HG02571 (cell line): ENCODE measurements around the gene PTGS1.
"Not testable (repeated sequence)": the region's sequence is repeated elsewhere in the genome, so short reads cannot be mapped to it uniquely, and the experiment has no call there.

Source experiments
- ATAC-seq: cut with Tn5 transposase; IDR thresholded peaks from one replicate; pipeline ENCODE4 v1.9.1; 2021; ENCODE audit warnings: mild to moderate bottlenecking, moderate library complexity; ENCODE audit not compliant: unreplicated experiment

The PTGS1 gene

DNA sequence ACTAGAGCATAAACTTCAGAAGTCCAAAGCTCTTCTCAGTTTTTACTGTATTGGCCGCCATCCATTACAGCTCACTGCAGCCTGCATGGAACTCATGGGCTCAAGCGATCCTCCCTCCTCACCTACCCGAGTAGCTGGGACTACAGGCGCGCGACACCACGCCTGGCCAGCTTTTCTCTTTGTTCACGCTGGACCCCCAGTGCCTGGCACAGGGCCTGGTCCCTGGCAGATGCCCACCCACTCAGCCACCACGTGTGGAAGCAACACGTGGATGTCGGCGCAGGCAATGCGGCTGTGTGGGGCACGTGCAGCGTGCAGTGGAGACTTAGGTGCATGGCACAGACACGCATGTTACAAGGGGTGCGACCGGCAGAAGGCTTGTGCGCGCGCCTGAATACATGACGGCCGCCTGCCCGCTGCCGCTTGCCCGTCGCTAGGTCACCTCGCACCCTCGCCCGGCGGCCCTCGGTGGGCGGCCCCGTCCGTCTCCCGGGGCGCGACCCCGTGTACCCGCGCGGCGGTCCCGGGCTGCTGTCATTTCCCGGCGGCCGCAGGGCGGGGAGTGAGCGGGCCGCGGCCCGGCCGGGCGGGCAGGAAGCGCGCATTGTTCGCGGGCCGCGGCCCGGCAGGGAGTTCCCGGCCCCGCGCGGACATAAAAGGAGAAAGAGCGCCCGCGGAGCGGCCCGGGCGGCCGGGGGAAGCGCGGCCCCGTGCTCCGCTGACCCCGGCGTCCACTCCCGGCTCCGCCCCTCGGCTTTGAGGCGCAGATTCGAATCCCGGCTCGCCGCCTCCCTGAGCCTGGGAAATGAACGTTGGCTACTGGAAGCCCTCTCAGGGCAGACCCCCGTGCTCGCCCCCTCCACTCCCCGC is 24.1 kb upstream of the PTGS1 start:
- ATAC-seq, result no peak

GRCh38 chr9:122347348-122348287 is 23.2 kb upstream of the PTGS1 start:
- no peak for ATAC-seq

DNA sequence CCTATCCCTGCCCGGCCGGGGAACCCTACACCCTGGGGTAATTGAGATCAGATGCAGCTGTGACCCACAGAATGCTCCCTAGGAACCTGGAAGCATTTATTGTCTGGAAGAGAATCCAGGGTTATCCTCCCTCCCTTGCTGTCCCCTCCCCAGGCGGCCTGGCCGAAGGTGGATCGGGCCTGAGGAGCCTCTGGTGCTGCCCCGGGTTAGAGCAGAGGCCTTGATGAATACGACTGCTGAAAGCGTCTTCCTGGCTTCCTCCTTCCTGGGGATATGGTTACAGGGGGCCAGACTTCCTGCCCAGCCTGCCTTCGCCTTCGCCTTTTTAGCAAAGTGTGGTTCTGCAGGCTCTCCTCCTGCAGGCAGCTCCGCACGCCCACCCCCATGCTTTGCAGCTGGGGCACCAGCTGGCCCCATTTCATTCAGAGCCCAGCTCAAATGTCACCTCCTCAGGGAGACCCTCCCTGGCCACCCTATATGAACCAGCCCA is 22.5 kb upstream of the PTGS1 start:
- no peak for ATAC-seq

GRCh38 chr9:122348791-122349190 is 22.0 kb upstream of the PTGS1 start:
- ATAC-seq, result no peak

GRCh38 chr9:122349201-122349600 is 21.6 kb upstream of the PTGS1 start:
- no peak for ATAC-seq

DNA sequence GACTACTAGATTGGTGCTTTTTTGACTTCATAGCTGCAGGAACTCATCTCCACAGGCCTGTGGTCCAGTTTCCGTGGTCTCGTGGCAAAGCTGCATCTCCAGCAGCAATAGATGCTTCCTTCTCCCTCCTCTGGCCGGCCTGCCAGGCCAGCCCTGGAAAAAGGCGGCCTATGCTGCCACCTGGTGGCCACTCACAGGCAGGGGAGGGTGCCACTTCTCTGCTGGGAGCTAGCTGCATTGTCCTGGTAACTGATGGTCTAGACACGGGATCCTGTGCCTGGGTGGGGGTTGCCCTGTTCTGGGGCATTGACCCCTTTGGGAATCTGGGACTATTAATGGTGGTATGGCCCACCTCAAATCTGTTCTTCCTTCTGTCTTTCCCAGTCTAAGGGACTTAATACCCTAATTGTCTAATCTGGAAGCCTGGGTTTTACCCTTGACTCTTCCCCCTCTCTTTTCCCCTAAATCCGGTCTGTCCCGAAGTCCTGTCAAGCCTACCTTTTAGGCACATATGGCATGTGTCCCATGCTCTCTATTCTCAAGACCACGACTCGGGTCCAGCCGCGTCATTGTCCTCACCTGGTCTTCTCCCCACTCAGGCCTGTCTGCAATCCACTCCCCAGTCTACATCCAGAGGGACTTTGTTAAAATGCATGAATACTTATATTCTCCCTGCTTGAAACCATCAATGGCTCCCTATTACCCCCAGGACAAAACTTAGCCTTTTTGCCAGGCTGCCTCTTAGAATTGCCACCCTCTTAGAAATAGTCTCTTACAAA is 20.1 kb upstream of the PTGS1 start:
- ATAC-seq, result peak; percentile 76

- no peak for ATAC-seq
Measured at GRCh38 chr9:122354536-122355199, 16.2 kb upstream of the PTGS1 start.

DNA sequence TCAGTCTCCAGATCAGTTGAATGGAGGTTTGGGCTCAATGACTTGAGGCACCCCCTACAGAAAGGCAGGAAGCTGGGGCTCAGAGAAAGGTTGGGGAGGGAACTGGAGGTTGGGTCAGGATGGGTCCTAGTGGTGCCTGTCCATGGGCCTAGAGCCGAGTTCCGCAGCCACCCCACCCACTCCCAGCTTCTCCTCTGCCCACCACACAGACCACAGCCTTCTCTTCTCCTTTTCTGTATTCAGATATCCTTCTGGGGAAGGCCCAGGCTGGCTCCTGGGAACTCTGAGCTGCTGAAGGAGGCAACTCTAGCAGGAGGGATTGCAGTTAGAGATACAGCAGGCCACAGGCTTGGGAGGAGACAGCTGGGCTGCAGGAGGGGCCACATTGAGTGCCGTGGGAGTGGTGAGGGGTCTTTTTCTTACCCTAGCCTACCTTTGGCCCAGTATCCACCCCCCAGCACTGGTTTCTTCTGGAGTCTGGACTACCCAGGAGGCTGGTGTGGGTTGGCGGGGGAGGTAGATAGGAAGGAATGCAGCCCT is 15.4 kb upstream of the PTGS1 start:
- no peak for ATAC-seq

DNA sequence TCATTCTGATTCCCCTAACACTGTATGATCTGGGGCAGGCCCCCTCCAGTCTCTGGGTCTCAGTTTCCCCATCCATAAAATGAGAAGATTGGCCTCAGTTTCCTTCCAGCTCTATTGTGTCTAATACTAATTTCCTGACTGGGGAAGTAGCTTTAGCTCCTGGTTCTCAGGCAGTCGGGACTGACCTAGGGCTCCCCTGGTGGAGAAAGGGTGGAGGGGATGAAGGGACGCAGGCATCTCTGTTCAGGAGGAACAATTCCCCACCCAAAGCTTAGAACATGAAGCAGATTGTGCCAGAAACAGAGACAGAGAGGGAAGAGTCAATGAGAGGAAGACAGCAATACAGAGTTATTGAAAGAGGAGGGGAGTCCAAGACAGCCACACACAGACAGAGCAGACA is 14.2 kb upstream of the PTGS1 start:
- ATAC-seq, result no peak

- no peak for ATAC-seq
Measured at GRCh38 chr9:122360891-122361290, 9.9 kb upstream of the PTGS1 start.

- not testable (repeated sequence) for ATAC-seq
Measured at GRCh38 chr9:122363131-122363530, 7.7 kb upstream of the PTGS1 start.

- ATAC-seq, result no peak
Measured at GRCh38 chr9:122364117-122364782, 6.6 kb upstream of the PTGS1 start.

GRCh38 chr9:122364783-122365150 is 6.1 kb upstream of the PTGS1 start:
- no peak for ATAC-seq

DNA sequence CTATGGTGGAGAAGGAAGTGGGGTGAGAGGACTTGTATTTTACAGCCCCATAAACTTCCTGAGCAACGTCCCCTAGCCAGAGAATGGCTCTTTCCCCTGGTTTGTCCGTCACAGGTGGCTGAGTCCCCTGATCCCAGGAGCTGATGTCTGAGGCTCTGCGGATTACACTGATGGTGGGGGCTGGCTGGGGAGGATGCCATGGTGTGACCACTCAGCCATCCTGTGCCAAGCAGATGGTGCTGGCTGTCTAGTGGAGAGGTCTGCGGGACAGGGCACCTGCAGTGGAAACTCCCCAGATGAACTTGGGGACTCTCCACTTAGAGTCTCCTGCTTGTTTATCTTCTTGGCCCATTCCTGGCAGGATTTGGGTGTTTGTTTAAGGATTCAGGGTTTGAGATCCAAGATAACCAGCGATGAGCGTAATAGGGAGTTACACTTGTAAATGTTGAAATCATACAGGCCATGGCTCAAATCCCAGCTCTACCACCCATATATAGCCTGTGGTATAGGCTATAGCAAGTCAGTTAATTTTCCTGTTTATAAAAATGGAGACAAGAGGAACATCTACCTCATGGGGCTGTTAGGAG is 4.7 kb upstream of the PTGS1 start:
- no peak for ATAC-seq

GRCh38 chr9:122367065-122367464 is 3.8 kb upstream of the PTGS1 start:
- no peak for ATAC-seq

DNA sequence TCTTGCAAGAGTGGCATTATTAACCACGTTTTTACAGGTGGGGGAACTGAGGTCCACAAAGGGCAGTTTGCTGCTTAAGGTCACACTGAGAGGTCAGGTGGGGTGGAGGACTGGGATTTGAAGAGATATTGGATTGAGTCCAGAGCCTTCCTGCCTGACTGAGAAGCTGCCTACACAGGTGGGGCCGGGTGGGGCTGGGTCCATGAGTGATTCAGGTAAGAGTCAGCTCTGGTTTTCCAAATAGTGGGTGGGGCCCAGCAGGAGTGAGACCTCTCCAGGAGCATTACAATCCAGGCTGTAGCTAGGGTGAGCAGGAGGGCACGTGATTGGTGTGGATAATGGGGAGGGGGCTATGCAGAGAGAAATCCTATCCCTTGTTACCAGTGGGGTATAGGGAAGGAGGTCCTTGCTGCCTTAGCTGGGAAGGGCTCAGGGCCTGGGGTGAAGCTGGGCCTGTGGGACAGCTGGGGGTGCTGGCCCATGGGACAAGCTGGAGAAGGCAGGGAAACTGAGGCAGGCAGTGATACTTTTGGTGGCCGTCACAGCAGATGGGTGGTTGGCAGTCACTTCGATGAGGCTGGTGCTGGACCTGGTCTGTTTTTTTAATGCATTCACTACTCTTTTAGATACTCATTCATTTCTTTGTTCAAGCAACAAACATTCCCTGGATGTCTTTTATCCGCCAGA is 2.9 kb upstream of the PTGS1 start:
- no peak for ATAC-seq

DNA sequence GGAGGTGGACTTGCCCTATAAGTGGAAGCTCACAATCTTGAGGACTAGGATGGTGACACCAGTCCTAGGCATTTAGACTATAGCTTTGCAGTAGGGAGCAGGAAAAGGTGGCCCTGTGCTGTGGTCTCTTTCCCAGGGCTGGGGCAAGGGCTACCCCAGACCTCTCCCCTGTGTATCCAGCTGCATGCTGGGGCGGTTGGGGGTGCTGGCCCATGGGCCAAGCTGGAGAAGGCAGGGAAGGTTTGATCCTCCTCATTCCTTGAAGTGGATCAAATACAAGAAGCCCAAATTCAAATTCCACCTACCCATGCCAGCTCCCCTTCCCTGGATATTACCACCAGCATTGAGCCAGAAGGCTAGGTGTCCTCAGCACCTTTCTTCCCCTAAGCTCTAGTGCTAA is 2.2 kb upstream of the PTGS1 start:
- ATAC-seq, result no peak

GRCh38 chr9:122370303-122370702 is 521 bp upstream of the PTGS1 start:
- ATAC-seq, result no peak

DNA sequence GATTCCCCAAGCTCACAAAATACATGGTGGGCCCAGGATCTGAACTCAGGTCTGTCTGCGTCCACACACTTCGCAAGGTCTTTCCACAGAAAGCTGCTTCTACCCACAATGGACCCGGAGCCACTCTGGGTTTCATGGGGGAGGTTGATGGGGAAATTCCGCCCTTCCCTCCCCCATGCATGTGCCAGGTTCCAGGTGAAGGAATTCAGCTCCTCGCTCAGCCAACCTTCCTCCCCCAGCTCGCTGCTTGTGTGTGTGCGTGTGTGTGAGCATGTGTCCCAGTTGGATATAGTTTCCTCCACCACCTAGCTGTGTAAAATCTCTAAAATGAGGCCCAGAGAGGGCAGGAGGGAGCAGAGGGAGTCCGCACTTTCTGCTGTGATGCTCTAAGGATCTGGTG is 1.0 kb downstream of the PTGS1 start:
- ATAC-seq, result no peak
